ENCODE results near the gene PLA2R1.
"Not testable (repeated sequence)": the region's sequence is repeated elsewhere in the genome, so short reads cannot be mapped to it uniquely, and the experiment has no call there.

PLA2R1 gene

DNA sequence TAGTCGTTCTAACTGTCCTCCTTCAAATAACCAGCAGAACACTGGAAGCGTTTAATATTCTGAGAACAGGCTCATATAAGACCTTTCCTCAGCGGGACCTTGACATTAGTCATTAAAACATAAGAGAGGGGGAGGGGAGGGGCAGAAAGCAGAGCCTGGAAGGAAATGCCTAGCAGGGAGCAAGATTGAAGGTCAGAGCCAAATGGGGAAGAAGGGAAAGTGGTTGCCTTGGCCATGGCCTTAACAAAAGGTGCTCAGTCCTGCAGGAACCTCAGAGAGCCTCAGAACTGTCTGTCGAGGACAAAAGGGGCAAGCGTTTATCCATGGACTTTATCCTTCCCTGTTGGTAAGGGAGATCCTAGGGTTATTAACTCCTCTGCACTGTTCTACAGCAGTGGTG is 856 bp upstream of the PLA2R1 start:
- DNase-seq = no peak

DNA sequence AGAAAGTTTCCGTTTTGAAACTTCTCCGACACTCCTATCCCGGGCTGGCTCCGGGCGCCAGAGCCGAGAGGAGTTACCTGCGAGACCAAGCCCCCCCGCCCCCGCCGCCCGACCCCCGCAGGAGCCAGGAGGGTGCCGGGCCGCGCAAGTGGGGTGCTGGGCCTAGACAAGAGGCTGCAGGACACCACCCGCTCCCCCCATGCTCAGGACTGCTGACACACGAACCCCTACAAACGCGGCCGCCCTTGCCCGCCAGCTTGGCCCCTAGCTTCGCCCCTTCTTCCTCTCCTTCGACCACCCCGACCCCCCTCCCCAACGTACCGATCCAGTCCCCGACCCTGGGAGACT is 497 bp downstream of the PLA2R1 start:
- no peak for DNase-seq

DNA sequence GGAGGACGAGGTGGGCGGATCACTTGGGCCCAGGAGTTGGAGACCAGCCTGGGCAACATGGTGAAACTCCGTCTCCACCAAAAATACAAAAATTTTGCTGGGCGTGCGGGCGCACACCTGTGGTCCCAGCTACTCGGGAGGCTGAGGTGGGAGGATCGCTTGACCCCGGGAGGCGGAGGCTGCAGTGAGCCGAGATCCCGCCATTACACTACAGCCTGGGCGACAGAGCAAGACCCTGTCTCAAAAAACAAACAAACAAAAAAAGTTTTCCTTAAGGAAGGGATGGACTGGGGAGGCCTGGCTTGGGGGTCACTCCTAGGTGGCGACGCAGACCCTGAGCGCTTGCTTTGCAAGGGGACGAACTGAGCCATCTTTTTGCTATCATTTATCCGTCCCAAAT is 882 bp downstream of the PLA2R1 start:
- no peak for DNase-seq

DNA sequence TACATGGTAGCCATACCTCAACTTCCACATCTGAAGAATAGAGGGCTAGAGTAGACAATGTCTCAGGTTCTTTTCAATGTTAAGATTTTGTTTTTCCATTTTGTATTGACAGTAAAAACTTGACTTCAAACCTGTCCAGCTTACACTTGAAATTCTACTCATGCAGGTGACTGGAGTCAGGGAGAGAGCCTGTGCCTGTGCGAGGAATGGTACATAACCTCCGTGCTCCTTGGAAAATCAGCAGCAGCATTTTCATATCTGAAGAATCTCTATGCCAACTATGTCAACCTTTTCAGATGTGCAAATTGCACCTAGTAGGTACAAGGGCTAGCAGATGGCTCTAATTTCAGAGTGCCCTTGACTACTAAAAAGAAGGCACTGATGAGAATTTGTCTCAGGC is 2.1 kb downstream of the PLA2R1 start:
- DNase-seq = no peak

DNA sequence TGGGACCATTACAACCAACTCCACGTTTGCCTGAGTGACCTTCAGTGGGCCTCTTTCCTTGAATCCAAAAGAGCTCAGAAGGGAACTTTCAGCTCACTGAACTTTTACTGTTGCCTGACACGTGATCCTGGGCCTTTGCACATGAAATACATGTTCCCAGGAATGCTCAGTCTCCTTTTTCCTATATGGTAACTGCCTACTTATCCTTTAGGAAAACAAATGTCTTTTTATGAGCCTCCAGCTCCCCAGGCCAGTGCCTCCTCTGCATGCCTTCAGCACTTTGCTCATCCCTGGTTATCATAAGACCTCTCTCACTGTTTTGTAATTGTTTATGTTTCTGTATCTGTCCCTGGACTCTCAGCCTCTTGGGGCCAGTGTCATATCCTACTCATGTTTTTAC is 5.1 kb downstream of the PLA2R1 start:
- DNase-seq = no peak

DNA sequence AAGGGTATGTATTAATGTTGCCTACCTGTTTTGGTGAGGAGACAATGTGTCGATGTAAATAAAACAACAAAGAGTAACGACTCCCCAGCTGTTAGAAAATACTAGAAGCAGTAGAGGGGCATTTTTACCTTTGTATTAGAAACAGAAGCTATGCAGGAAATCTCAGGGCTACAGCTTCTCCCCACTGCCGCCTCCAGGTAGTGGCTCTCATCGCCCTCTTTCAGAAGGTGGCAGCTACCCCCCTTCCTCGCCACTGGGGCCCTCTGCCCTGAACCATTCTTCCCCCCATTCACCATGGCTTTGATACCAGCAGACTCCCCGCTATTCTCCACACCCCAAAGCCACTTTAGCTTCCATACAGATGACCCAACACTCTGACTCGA is 6.7 kb downstream of the PLA2R1 start:
- DNase-seq = no peak

DNA sequence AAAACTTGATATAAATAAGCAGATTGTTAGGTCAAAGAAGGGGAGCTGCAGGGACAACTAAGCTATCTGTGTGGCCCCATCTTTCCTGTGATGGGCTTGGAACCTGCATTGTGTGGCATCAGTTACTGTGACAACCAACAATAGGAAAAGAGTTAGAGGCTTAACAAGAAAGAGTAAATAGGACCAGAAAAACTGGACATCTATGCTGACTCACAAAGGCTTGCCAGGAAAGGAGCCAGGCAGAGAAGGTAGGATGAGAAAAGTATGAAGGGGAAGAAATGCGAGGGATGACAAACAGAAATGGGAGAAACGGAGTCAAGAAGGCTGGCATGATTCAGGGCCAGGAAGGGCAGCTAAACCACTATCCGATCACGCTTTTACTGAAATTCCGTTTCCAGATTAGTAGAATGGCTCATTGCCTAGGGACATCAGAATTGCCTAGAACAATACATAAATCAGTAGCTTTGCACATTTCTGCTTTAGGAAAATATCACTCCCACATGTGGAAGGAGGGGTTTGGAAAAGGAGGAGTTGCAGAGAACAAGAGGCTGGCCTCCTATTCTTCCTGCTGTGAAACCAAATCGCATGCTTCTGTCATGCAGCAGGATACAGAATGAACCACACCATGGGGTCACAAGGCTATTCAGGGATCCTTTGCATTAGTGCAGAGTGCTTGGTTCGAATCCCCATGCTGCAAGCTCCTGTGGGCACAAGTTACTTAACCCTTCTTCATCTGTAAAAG is 7.3 kb downstream of the PLA2R1 start:
- no peak for DNase-seq

DNA sequence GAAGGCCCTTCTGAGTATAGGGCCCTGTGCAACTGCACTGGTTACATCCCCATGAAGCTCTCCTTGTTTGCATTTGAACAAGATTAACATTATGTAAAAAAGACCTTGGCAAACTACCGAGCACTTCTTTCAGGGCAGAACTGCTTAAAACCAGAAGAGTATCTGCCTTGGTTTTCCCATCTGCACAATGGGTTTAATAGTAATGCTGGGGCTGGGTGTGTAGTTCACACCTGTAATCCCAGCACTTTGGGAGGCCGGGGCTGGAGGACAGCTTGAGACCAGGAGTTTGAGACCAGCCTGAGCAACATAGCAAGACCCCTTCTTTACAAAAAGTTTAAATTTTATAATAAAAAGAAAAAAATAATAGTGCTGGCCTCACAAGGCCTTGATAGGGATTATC is 8.5 kb downstream of the PLA2R1 start:
- no peak for DNase-seq

DNA sequence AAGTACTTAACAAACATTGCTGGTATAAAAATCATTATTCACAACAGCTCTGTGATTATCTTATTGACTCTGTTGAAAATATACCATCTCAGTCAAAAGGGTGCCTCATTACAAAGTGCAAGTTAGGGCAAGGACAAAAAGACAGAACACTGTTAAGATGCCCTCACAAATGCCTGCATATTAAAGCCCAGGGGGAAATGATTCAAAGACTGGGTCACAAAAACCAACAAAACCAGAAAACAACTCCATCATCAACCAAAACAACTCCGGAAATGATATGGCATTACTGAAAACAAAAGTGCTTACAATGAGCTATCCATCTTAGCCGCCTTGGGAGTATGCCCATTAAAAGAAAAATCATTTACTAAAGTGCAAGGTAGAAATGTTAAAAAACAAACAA is 9.9 kb downstream of the PLA2R1 start:
- no peak for DNase-seq

DNA sequence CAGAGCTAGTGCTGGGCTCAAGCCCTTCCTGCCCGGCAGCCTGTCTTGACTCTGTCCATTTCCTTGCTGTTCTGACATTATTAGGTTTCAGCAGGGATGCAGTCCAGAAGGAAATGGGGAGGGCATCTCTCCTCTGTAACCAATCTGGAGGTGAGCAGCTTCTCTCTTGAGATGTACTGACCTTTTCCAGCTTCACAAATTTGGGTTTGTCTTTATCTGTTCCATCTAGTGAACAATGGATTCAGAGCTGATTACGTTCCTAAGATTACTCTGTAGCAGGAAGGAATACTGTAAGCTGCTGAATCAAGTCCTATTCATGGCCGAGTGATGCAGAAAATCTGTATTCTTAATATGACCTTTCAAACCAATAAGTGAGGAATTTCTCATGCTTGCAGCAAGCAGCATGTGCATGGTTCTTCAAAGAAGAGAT is 11.0 kb downstream of the PLA2R1 start:
- DNase-seq = no peak

DNA sequence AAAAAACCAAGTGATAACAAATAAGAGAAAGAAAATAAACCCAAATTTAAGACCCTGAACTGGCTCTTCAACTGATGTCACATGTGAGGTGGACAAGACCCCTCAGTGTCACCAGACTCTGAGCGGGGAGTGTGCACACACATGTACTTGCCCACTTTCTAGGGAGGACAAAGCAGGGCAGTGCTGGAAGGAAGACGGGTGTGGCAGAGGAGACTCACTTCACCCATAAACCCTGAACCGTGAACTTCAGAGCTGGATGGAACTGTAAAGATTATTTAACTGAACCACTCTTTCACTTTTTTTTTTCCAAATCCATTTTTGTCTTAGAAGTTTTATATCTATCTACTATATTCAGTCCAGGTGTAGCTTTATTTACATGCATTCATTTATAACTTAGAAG is 12.3 kb downstream of the PLA2R1 start:
- DNase-seq = no peak

DNA sequence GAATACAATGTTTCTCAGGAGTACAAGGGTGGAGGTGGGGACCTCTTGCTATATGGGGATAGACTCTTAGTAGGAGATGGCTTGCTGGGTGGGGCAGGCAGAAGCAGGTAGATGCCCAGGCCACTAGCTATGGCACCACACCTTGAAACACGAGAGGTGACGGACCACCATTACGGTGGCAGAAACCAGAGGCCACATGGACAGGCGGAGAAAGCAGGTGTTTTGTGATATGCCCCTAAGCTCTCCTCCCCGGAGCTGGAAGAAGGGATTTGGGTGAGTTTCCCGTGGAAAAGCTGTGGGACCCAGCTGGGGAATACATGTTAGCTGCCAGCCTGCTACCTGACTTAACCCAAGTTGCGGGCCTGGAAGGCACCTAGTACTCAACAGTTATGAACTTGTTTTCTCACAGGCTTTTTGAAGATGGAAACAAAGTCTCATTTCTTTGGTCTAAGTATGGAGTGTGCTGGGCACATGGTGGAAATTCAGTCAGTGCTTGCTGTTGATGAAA is 16.7 kb downstream of the PLA2R1 start:
- DNase-seq = no peak

DNA sequence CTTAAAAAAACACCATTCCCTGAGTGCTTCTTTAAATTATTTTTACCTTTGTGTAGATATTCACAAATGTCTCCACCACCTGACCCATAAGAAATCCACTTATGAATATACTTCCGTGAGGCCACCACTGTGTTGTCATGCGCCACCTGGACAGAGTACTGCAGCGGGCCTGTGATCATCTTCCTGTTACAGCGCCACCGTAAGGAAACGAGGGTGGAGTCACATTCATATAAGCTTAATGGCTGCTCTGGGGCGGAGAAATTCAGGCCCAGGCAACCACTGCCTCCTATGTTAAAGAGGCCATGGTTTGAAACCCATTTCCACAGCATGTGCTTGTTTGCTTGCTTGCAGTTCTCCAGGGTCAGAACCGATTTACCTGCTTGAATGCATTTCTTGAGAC is 17.7 kb downstream of the PLA2R1 start:
- DNase-seq = no peak

DNA sequence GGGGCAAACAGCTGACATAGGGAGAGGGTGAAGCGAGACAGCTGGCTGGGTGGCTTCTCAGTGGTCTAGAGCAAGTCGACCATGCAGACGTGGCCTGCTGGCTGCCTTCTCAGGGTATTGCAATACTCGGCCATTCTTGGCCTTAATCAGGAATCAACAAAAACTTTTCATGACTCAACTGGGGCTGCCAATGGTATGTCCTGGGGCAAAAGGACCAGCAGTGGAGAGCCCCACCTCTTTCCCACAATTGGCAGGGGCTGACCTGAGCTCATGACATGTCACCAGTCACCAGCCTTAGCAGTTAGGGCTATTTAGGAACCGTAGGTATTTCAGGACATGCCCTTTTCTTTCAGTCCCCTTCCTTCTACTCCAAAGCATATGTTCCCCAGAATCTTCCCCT is 19.1 kb downstream of the PLA2R1 start:
- DNase-seq = no peak

DNA sequence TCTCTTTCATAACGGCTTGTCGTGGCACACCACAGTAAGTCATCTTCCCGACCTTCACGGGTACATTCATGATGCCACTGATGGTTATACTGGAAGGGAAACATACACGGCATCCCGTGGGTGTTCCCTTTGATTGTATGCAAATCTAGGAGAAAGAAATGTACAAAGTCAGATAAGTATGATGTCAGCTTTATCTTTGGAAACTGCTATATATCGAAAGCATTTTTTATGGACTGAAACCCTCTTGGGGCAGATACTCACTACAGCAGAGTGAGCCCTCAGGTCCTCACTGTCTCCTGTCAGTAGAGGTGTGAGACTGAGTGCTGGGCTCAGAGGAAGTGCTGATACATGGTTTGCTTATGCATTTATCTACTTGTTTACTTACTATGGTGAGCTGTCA is 20.4 kb downstream of the PLA2R1 start:
- DNase-seq = no peak

DNA sequence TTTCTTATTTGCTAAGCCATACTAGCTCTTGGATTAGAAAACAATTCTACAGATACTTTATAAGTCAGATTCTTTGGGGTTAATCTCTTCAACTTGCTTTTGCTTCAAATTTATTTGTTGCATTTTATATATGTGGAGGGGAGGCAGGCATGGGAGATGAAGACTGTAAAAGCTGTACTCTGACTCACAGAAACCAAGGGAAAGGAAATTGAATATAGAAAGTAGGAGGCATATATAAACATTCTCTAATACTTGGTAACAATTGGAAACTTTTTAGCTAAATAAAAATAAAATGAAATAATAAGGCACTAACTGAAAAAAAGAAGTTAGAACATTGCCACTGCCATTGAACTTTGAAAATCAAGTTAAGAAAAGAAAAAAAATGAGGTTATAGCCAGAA is 21.3 kb downstream of the PLA2R1 start:
- DNase-seq = no peak

DNA sequence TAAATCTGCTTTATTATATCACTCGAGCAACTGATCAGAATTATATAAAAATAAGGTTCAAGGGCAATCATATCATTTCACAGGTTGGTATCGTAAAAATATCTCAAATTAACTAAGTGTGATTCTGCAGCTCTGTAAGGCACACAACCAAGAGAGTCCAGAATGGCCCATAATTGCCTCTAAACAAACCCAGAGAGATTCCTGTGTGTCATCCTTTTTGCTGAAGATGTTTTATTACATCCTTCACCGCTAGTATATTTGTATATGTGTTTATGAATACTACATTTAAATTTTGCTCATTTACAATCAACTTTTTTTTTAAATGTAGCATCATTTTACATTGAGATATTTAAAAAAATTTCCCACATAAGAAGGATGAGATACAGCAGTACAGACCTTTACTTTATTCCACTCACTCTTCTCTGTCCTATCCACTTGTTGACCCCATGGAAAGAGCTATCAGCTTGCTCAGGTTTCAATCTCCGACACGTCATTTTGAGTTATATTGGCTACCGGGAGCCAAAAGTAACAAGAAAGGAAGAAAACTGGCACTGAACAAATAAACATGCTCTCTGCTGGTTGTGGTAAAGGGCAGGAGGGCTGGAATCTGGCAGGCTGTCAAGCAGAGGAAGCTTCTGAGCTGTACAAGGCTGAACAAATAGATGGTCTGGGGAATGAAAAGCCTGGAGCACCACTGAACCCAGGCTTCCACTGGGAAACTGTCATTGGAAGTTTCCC is 23.1 kb downstream of the PLA2R1 start:
- DNase-seq = no peak

DNA sequence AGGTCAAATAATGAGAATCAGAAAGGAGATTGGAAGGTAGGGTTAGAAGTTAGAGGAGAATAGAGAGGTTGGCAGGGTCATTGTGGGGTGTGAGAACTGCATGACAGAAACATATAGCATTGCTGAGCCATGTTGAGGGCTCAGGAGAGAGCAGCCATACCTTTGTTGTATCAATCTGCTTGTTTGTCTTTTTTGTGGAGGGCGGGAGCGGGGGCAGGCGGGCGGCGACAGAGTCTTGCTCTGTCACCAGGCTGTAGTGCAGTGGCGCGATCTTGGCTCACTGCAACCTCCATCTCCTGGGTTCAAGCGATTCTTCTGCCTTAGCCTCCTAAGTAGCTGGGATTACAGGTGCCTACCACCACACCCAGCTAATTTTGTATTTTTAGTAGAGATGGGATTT is 23.8 kb downstream of the PLA2R1 start:
- DNase-seq = not testable (repeated sequence)

DNA sequence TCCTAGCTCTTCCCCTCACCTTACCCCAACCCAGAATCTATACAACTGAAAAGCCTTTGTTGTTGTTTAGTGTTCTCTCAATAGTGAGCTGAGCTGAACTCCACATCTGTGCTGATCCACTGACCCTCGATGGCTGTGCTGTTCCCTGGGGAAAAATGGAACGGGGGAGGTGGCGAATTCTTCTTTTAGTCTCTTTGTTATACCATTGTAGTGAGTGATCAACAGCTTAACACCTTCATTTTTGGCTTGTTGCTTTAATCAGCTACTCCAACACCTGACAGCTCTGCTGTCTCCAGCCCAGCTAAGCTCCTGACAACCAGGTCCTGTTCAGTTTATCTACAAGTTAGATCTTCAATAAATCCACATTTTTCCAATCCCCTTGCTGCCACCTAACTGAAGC is 25.7 kb downstream of the PLA2R1 start:
- DNase-seq = no peak

DNA sequence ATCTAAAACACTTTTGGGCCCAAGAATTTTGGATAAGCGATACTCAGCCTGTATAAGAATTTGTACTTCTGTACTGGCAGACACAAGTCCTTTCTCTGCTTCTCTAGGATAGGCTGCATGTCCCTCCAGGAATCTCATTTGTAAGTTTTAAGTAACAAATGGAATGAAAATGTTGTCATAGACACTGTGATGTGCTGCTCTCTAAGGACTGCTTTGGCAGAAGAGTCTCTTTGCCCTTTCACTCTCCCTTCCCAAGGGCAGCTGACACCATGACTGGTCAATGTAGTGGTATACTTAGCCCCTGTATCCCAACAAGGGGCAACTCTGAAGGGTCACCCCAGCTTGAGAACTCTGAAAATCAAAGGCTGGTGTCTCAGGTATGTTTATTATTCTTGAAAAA is 27.3 kb downstream of the PLA2R1 start:
- DNase-seq = no peak

DNA sequence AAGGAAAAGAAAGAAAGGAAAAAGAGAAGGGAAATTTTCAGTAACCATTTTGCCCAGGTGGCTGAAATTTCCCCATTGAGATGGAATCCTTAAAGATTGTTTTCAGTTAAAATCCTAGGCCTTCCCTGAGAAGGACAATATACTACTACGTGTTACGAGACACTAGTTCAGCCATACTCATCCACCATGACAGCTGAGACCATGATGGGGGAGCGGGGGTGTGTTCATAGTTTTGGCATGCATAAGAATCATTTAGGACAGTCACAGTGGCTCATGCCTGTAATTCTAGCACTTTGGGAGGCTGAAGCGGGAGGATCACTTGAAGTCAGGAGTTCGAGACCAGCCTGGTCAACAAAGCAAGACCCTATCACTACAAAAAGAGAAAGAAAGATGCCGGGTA is 28.0 kb downstream of the PLA2R1 start:
- no peak for DNase-seq

DNA sequence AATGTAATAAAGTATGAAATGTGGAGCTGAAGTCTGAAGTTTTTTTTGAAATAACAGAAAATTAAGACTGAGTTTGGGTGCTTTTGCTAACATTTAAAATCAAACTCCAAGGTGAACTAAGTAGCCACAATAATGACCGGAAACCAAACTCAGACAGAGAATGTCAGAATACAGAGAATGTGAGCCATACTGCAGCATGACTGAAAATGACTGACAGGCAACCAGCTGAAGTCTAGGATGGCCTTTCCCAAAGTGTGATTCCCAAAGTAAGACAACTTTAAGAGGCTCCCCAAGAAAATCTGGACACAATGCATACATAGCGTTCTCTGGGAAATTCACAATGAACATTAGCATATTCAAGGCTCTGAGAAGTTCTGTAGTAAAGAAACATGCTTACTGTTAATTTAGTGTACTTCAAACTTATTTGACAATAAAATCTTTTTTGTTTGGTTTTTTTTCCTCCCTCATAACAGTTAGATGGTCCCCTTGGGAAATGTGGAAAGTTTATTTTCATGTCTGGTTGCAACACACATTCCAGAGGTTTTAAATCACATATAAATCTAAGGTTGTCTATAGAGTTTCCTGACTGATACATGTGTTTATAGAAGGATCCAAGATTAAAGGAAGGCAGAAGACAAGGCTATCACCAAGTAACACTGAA is 28.6 kb downstream of the PLA2R1 start:
- DNase-seq = no peak

DNA sequence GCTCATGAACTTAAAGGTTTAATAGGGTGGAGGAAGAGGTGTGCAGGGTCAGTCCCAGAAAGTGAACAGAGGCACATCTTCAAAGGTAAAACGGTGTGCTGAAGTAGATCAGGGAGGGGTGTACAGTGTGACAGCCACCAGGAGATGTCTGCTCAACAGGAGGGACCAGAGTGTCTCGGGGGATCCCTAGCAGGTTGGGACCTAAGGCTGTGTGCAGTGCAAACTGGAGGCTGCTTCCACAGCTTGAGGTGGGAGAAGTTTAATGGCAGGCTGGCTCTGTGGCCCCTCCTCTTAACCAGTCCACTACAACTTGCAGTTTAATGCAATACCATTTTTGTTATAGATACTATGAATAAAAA is 33.2 kb downstream of the PLA2R1 start:
- DNase-seq = no peak
